HL-60 (cell line): ENCODE results near the gene CTDSP1.

Experiments used
- DNase-seq, 2 experiments: peaks; one replicate each; pipeline ENCODE4 v3.0.0-alpha.2; 2010 to 2020; ENCODE audit warnings: low read depth in 1 of 2, low spot score in 1 of 2
- H3K27ac ChIP-seq: fragments of 250-450 bp; sonication (Bioruptor Pico); replicated peaks from 2 replicates; pipeline ENCODE4 v1.5.1; 2020; ENCODE audit warnings: mild to moderate bottlenecking, moderate library complexity
- H3K27me3 ChIP-seq: fragments of 250-450 bp; sonication (Bioruptor Pico); 2 replicates; pipeline ENCODE4 v1.5.1; 2021; ENCODE audit warnings: mild to moderate bottlenecking, moderate library complexity; ENCODE audit not compliant: insufficient read depth, poor library complexity, severe bottlenecking
- H3K4me3 ChIP-seq: replicated peaks from 2 replicates; pipeline ENCODE4 v1.5.1; 2011; ENCODE audit warnings: mild to moderate bottlenecking, control low read depth, low read length; ENCODE audit not compliant: insufficient read depth
- GABPA ChIP-seq: IDR thresholded peaks from 2 replicates; pipeline ENCODE4 v1.6.1; 2012; ENCODE audit warnings: low read depth
- POLR2AphosphoS5 ChIP-seq: IDR thresholded peaks from 2 replicates; pipeline ENCODE4 v1.6.1; 2012; ENCODE audit warnings: low read depth
- SPI1 ChIP-seq: IDR thresholded peaks from 2 replicates; pipeline ENCODE4 v1.6.1; 2012; ENCODE audit warnings: low read depth, mild to moderate bottlenecking, borderline replicate concordance
- TF ChIP-seq, protein P1 (sequence below): IDR thresholded peaks from 2 replicates; pipeline ENCODE4 v1.6.1; 2012; ENCODE audit warnings: low read depth; ENCODE audit not compliant: insufficient replicate concordance
- TF ChIP-seq, protein P2 (sequence below): IDR thresholded peaks from one replicate; pipeline ENCODE4 v1.5.1; 2011; ENCODE audit warnings: low read length, control low read depth, inconsistent platforms; ENCODE audit not compliant: insufficient read depth

CTDSP1 gene

DNA sequence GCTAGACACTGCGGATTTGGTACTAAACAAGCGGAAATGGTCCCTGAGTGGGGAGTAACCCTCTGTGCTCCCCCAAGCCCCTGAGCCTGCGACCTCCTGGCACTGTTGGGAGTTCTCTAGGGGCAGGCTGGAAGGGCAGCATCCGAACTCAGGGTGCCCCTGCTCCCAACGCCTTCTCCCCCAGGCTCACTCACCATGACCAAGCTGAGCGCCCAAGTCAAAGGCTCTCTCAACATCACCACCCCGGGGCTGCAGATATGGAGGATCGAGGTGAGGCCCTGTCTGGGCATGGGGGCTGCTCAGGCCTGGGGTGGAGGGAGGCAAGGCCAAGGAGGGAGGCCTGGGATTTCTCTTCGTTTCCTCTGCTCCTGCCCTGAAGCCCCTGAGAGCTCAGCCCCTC is 23.9 kb downstream of the CTDSP1 start:
- Histone ChIP-seq H3K27me3 (no peaks in the 10 kb centered on the region), H3K4me3 (no peak overlapping the region), H3K27ac (no peak overlapping the region)
- no peak for DNase-seq
- TF ChIP-seq, protein P1, sequence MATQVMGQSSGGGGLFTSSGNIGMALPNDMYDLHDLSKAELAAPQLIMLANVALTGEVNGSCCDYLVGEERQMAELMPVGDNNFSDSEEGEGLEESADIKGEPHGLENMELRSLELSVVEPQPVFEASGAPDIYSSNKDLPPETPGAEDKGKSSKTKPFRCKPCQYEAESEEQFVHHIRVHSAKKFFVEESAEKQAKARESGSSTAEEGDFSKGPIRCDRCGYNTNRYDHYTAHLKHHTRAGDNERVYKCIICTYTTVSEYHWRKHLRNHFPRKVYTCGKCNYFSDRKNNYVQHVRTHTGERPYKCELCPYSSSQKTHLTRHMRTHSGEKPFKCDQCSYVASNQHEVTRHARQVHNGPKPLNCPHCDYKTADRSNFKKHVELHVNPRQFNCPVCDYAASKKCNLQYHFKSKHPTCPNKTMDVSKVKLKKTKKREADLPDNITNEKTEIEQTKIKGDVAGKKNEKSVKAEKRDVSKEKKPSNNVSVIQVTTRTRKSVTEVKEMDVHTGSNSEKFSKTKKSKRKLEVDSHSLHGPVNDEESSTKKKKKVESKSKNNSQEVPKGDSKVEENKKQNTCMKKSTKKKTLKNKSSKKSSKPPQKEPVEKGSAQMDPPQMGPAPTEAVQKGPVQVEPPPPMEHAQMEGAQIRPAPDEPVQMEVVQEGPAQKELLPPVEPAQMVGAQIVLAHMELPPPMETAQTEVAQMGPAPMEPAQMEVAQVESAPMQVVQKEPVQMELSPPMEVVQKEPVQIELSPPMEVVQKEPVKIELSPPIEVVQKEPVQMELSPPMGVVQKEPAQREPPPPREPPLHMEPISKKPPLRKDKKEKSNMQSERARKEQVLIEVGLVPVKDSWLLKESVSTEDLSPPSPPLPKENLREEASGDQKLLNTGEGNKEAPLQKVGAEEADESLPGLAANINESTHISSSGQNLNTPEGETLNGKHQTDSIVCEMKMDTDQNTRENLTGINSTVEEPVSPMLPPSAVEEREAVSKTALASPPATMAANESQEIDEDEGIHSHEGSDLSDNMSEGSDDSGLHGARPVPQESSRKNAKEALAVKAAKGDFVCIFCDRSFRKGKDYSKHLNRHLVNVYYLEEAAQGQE, result no peak
- TF ChIP-seq POLR2AphosphoS5 (no peak), SPI1 (no peak), GABPA (no peak)
- TF ChIP-seq, protein P2, sequence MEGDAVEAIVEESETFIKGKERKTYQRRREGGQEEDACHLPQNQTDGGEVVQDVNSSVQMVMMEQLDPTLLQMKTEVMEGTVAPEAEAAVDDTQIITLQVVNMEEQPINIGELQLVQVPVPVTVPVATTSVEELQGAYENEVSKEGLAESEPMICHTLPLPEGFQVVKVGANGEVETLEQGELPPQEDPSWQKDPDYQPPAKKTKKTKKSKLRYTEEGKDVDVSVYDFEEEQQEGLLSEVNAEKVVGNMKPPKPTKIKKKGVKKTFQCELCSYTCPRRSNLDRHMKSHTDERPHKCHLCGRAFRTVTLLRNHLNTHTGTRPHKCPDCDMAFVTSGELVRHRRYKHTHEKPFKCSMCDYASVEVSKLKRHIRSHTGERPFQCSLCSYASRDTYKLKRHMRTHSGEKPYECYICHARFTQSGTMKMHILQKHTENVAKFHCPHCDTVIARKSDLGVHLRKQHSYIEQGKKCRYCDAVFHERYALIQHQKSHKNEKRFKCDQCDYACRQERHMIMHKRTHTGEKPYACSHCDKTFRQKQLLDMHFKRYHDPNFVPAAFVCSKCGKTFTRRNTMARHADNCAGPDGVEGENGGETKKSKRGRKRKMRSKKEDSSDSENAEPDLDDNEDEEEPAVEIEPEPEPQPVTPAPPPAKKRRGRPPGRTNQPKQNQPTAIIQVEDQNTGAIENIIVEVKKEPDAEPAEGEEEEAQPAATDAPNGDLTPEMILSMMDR, result no peak

GRCh38 chr2:218425531-218425930 is 25.9 kb downstream of the CTDSP1 start:
- H3K27me3 ChIP-seq, result no peaks in the 10 kb centered on the region
- no peak overlapping the region for H3K27ac ChIP-seq
- TF ChIP-seq GABPA (no peak), SPI1 (no peak)
- TF ChIP-seq, protein P2, result no peak
- TF ChIP-seq, protein P1, result no peak

GRCh38 chr2:218427741-218428140 is 28.1 kb downstream of the CTDSP1 start:
- no peak for DNase-seq
- TF ChIP-seq POLR2AphosphoS5, result no peak
- TF ChIP-seq, protein P1, result no peak
- no peak for TF ChIP-seq GABPA
- TF ChIP-seq, protein P2, result no peak
- no peak for TF ChIP-seq SPI1
- Histone ChIP-seq H3K27ac (no peak overlapping the region), H3K4me3 (no peak overlapping the region), H3K27me3 (no peaks in the 10 kb centered on the region)

More at GRCh38 chr2:218425531-218425930, 25.9 kb downstream of the CTDSP1 start:
- no peak for DNase-seq
- no peak overlapping the region for H3K4me3 ChIP-seq
